Measurements from ENCODE around the gene TSSK3.

Gene TSSK3

DNA sequence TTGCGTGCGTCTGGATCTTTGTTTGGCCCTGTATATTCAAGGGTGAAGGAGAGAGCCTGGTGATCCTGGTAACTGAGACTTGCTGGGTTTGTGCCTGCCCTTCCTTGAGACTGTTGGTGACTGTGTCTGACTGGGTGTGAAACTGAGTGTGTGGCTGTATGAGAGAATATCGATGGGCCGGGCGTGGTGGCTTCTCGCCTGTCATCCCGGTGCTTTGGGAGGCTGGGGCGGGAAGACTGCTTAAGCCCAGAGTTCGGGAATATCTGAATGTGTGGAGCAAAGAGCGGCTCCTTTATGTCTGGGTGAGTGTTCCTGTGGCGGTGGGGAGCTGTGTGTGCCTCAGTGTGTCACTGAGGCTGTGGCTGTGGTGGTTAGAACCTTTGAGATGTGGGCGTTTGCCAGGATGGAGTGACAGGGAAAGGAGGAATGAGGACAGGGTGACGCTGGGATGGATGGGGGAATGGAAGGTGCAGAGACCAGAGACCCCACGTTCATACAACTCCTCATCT, 23.6 kb upstream of the TSSK3 start:
- peaks cover 33 to 37% of the 10 kb centered on the region in 2 donors for H3K4me1 ChIP-seq (ENCODE audit: control insufficient read depth in 2 of 2, insufficient read depth in 2 of 2, low read length in 2 of 2)
- H3K36me3 ChIP-seq (ENCODE audit: control insufficient read depth in 2 of 2, insufficient read depth in 2 of 2, low read length in 2 of 2): peaks cover 0 to 5% of the 10 kb centered on the region in 2 donors
- peak overlapping the region in 1 of 2 donors; percentile 38 for H3K4me3 ChIP-seq (ENCODE audit: low read length in 2 of 2)
- H3K9ac ChIP-seq (ENCODE audit: low read depth in 1 of 2, low read length in 2 of 2): peak overlapping the region in 1 of 2 donors; percentile 38
- no peaks in the 10 kb centered on the region for H3K27me3 ChIP-seq (ENCODE audit: control insufficient read depth in 2 of 2, insufficient read depth in 2 of 2, low read length in 2 of 2)
- H3K27ac ChIP-seq (ENCODE audit: low read depth in 2 of 2, low read length in 2 of 2): peak overlapping the region; percentile 34 to 43
- H3K9me3 ChIP-seq (ENCODE audit: control insufficient read depth in 2 of 2, low read length in 2 of 2): no peaks in the 10 kb centered on the region

GRCh38 chr1:32339363-32339978, 22.9 kb upstream of the TSSK3 start:
- H3K9me3 ChIP-seq (ENCODE audit: control insufficient read depth in 2 of 2, low read length in 2 of 2): no peaks in the 10 kb centered on the region
- H3K9ac ChIP-seq (ENCODE audit: low read depth in 1 of 2, low read length in 2 of 2): no peak overlapping the region
- H3K4me3 ChIP-seq (ENCODE audit: low read length in 2 of 2): no peak overlapping the region
- H3K4me1 ChIP-seq (ENCODE audit: control insufficient read depth in 2 of 2, insufficient read depth in 2 of 2, low read length in 2 of 2): peaks cover 28 to 31% of the 10 kb centered on the region in 2 donors
- H3K27me3 ChIP-seq (ENCODE audit: control insufficient read depth in 2 of 2, insufficient read depth in 2 of 2, low read length in 2 of 2): no peaks in the 10 kb centered on the region
- H3K27ac ChIP-seq (ENCODE audit: low read depth in 2 of 2, low read length in 2 of 2): peak overlapping the region in 1 of 2 donors; percentile 23
- no peaks in the 10 kb centered on the region for H3K36me3 ChIP-seq (ENCODE audit: control insufficient read depth in 2 of 2, insufficient read depth in 2 of 2, low read length in 2 of 2)

GRCh38 chr1:32341186-32341757, 21.1 kb upstream of the TSSK3 start:
- no peak overlapping the region for H3K4me3 ChIP-seq (ENCODE audit: low read length in 2 of 2)
- no peaks in the 10 kb centered on the region for H3K27me3 ChIP-seq (ENCODE audit: control insufficient read depth in 2 of 2, insufficient read depth in 2 of 2, low read length in 2 of 2)
- H3K27ac ChIP-seq (ENCODE audit: low read depth in 2 of 2, low read length in 2 of 2): no peak overlapping the region
- peaks cover 22 to 32% of the 10 kb centered on the region in 2 donors for H3K4me1 ChIP-seq (ENCODE audit: control insufficient read depth in 2 of 2, insufficient read depth in 2 of 2, low read length in 2 of 2)
- H3K36me3 ChIP-seq (ENCODE audit: control insufficient read depth in 2 of 2, insufficient read depth in 2 of 2, low read length in 2 of 2): no peaks in the 10 kb centered on the region
- no peaks in the 10 kb centered on the region for H3K9me3 ChIP-seq (ENCODE audit: control insufficient read depth in 2 of 2, low read length in 2 of 2)
- no peak overlapping the region for H3K9ac ChIP-seq (ENCODE audit: low read depth in 1 of 2, low read length in 2 of 2)

DNA sequence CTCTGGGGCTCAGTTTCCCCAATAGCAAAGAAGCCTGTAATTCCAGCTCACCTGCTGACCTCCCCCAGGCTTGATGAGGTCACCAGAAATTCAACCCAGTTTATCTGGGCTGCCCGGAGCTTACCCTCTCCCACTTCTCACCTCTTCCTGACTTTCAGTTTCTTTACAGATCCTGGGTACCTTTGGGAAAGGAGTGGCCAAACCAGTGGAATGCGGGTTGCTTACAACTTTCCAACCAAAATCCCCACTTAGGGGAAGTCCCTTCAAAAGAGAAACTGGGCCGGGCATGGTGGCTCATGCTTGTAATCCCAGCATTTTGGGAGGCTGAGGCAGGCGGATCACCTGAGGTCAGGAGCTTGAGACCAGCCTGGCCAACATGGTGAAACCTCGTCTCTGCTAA, 20.4 kb upstream of the TSSK3 start:
- Histone ChIP-seq H3K4me1 (ENCODE audit: control insufficient read depth in 2 of 2, insufficient read depth in 2 of 2, low read length in 2 of 2) (peaks cover 17 to 27% of the 10 kb centered on the region in 2 donors), H3K27me3 (ENCODE audit: control insufficient read depth in 2 of 2, insufficient read depth in 2 of 2, low read length in 2 of 2) (no peaks in the 10 kb centered on the region), H3K4me3 (ENCODE audit: low read length in 2 of 2) (no peak overlapping the region), H3K27ac (ENCODE audit: low read depth in 2 of 2, low read length in 2 of 2) (no peak overlapping the region), H3K36me3 (ENCODE audit: control insufficient read depth in 2 of 2, insufficient read depth in 2 of 2, low read length in 2 of 2) (no peaks in the 10 kb centered on the region), H3K9me3 (ENCODE audit: control insufficient read depth in 2 of 2, low read length in 2 of 2) (no peaks in the 10 kb centered on the region), H3K9ac (ENCODE audit: low read depth in 1 of 2, low read length in 2 of 2) (no peak overlapping the region)

DNA sequence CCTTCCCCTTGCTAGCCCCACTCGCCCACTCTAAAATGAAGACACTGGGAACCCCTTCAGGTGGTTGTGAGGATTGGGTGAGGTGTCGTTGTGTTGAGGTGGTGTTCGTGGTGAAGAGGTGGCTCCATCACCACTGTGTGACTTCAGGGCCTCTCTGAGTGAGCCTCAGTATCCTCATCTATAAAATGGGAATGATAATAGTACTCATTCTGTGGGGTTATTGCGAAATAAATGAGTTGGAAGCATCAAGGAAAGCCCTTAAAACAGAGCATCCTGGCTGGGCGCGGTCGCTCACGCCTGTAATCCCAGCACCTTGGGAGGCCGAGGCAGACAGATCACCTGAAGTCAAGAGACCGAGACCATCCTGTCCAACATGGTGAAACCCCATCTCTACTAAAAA, 19.6 kb upstream of the TSSK3 start:
- no peak overlapping the region for H3K27ac ChIP-seq (ENCODE audit: low read depth in 2 of 2, low read length in 2 of 2)
- no peak overlapping the region for H3K9ac ChIP-seq (ENCODE audit: low read depth in 1 of 2, low read length in 2 of 2)
- H3K4me1 ChIP-seq (ENCODE audit: control insufficient read depth in 2 of 2, insufficient read depth in 2 of 2, low read length in 2 of 2): peaks cover 16 to 21% of the 10 kb centered on the region in 2 donors
- H3K4me3 ChIP-seq (ENCODE audit: low read length in 2 of 2): no peak overlapping the region
- H3K36me3 ChIP-seq (ENCODE audit: control insufficient read depth in 2 of 2, insufficient read depth in 2 of 2, low read length in 2 of 2): no peaks in the 10 kb centered on the region
- no peaks in the 10 kb centered on the region for H3K27me3 ChIP-seq (ENCODE audit: control insufficient read depth in 2 of 2, insufficient read depth in 2 of 2, low read length in 2 of 2)
- no peaks in the 10 kb centered on the region for H3K9me3 ChIP-seq (ENCODE audit: control insufficient read depth in 2 of 2, low read length in 2 of 2)

DNA sequence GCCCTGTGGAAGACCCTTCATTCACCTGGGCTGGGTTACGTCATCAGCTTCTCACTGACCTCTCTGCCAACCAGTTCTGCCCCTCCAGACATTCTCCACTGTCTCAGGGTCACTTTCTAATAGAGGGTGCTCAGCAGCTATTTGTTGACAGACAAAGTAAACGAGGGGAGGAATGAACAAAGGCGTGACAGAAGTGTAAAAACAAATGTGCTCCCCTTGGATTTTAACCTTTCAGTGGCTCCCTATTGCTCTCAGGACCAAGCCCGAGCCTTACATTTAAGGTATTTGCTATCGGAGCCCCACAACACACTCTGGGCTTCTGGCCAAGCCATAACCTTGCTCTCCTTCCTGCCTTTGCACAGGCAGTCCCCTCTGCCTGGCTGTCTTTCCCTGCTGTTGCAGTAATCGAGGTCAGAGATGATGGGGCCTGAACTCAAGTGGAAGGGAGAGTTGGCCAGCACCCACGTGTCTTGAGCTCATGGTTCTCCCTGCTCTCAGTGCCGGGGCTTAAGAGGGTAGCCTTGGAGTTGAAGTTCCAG, 17.0 kb upstream of the TSSK3 start:
- H3K27me3 ChIP-seq (ENCODE audit: control insufficient read depth in 2 of 2, insufficient read depth in 2 of 2, low read length in 2 of 2): no peaks in the 10 kb centered on the region
- H3K4me1 ChIP-seq (ENCODE audit: control insufficient read depth in 2 of 2, insufficient read depth in 2 of 2, low read length in 2 of 2): peaks cover 0 to 7% of the 10 kb centered on the region in 2 donors
- no peak overlapping the region for H3K9ac ChIP-seq (ENCODE audit: low read depth in 1 of 2, low read length in 2 of 2)
- H3K4me3 ChIP-seq (ENCODE audit: low read length in 2 of 2): no peak overlapping the region
- H3K27ac ChIP-seq (ENCODE audit: low read depth in 2 of 2, low read length in 2 of 2): no peak overlapping the region
- no peaks in the 10 kb centered on the region for H3K36me3 ChIP-seq (ENCODE audit: control insufficient read depth in 2 of 2, insufficient read depth in 2 of 2, low read length in 2 of 2)
- H3K9me3 ChIP-seq (ENCODE audit: control insufficient read depth in 2 of 2, low read length in 2 of 2): no peaks in the 10 kb centered on the region

DNA sequence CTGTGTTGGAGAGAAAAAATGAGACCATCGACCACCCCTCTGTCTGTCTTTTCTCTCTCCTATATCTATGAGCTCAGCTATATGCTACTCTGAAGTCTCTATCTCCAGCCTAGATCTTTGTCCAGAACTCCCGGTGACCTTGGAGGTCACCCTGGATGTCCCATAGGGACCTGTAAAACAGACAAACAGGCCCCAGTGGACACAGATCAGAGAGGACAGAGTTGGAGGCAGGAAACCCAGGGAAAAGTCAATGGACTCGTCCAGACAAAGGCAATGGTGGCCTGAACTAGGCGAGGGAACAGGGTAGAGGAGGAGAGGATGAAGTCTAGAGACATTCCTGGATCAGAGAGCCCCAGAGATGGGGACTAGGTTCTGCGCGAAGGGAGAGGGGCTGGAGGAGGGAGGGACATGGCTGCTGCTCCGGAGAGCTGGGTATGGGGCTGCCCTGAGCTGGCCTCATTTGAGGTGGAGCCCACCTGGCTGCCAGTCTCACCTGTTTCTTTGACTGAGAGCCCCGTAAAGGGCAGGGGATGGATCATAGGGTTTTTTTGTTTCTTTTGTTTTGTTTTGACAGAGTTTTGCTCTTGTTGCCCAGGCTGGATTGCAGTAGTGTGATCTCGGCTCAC, 15.7 kb upstream of the TSSK3 start:
- H3K4me3 ChIP-seq (ENCODE audit: low read length in 2 of 2): no peak overlapping the region
- H3K4me1 ChIP-seq (ENCODE audit: control insufficient read depth in 2 of 2, insufficient read depth in 2 of 2, low read length in 2 of 2): peaks cover 3 to 7% of the 10 kb centered on the region in 2 donors
- no peak overlapping the region for H3K9ac ChIP-seq (ENCODE audit: low read depth in 1 of 2, low read length in 2 of 2)
- no peak overlapping the region for H3K27ac ChIP-seq (ENCODE audit: low read depth in 2 of 2, low read length in 2 of 2)
- no peaks in the 10 kb centered on the region for H3K9me3 ChIP-seq (ENCODE audit: control insufficient read depth in 2 of 2, low read length in 2 of 2)
- H3K27me3 ChIP-seq (ENCODE audit: control insufficient read depth in 2 of 2, insufficient read depth in 2 of 2, low read length in 2 of 2): no peaks in the 10 kb centered on the region
- no peaks in the 10 kb centered on the region for H3K36me3 ChIP-seq (ENCODE audit: control insufficient read depth in 2 of 2, insufficient read depth in 2 of 2, low read length in 2 of 2)

- Histone ChIP-seq H3K27ac (ENCODE audit: low read depth in 2 of 2, low read length in 2 of 2) (no peak overlapping the region), H3K4me1 (ENCODE audit: control insufficient read depth in 2 of 2, insufficient read depth in 2 of 2, low read length in 2 of 2) (peaks cover 14 to 16% of the 10 kb centered on the region in 2 donors)
Measured at GRCh38 chr1:32349211-32349708, 13.1 kb upstream of the TSSK3 start.

DNA sequence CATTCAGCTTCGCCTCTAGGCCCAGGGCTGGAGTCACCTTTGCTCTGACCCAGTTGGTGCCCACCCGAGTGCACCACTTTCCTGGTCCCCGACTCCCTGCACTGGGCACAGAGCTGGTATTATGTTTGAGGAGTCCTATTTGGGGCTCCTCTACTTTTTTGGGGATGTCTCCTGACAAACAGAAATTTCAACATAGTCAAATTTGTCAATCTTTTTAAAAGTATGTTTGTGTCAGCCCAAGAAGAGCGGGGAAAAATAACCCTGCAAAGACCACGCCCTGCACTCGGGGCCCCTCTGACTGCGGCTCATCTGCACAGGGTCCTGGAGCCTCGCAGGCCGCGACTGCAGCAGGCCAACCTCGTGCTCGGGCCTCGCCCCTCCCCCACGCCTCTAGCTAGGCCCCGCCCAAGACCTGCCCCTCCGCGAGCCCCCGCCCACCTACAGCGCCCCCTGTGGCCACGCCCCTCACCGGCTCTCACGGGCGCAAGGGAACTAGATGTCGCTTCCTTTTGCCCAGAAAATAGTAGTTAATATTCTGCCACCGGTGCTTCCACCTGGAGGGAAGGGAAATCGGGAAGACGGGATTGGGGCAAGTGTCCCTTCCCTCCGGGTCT, 11.4 kb upstream of the TSSK3 start:
- Histone ChIP-seq H3K9me3 (ENCODE audit: control insufficient read depth in 2 of 2, low read length in 2 of 2) (no peaks in the 10 kb centered on the region), H3K27ac (ENCODE audit: low read depth in 2 of 2, low read length in 2 of 2) (peak overlapping the region; percentile 85 to 86), H3K27me3 (ENCODE audit: control insufficient read depth in 2 of 2, insufficient read depth in 2 of 2, low read length in 2 of 2) (no peaks in the 10 kb centered on the region), H3K4me3 (ENCODE audit: low read length in 2 of 2) (peak overlapping the region; percentile 78 to 85), H3K9ac (ENCODE audit: low read depth in 1 of 2, low read length in 2 of 2) (peak overlapping the region; percentile 75 to 92), H3K36me3 (ENCODE audit: control insufficient read depth in 2 of 2, insufficient read depth in 2 of 2, low read length in 2 of 2) (no peaks in the 10 kb centered on the region), H3K4me1 (ENCODE audit: control insufficient read depth in 2 of 2, insufficient read depth in 2 of 2, low read length in 2 of 2) (peaks cover 7 to 16% of the 10 kb centered on the region in 2 donors)

More at GRCh38 chr1:32349211-32349708, 13.1 kb upstream of the TSSK3 start:
- Histone ChIP-seq H3K9me3 (ENCODE audit: control insufficient read depth in 2 of 2, low read length in 2 of 2) (no peaks in the 10 kb centered on the region), H3K27me3 (ENCODE audit: control insufficient read depth in 2 of 2, insufficient read depth in 2 of 2, low read length in 2 of 2) (no peaks in the 10 kb centered on the region), H3K9ac (ENCODE audit: low read depth in 1 of 2, low read length in 2 of 2) (no peak overlapping the region), H3K4me3 (ENCODE audit: low read length in 2 of 2) (no peak overlapping the region), H3K36me3 (ENCODE audit: control insufficient read depth in 2 of 2, insufficient read depth in 2 of 2, low read length in 2 of 2) (no peaks in the 10 kb centered on the region)

Measured in mucosa of rectum (tissue), 2 donors.